RWPE2 (cell line): ENCODE data around the gene DUSP9.
A peak's percentile ranks its signal among the peaks of the same experiment; 100 is the strongest.

Experiments
- ATAC-seq: fragments of 200-7000 bp; cut with Tn5 transposase; 3 replicates; pipeline ENCODE4 v1.9.1; 2021; ENCODE audit warnings: low read depth
- DNase-seq: peaks from one replicate; pipeline ENCODE4 v3.0.0-alpha.2; 2020; ENCODE audit warnings: low spot score
- H3K27ac ChIP-seq: fragments of 450-650 bp; 2 replicates; pipeline ENCODE4 v1.5.1; 2017; ENCODE audit warnings: mild to moderate bottlenecking; ENCODE audit not compliant: poor library complexity, severe bottlenecking
- H3K27me3 ChIP-seq: fragments of 250-450 bp; sonication (Bioruptor Pico); 2 replicates; pipeline ENCODE4 v1.5.1; 2021; ENCODE audit warnings: mild to moderate bottlenecking, moderate library complexity; ENCODE audit not compliant: insufficient read depth, poor library complexity, severe bottlenecking
- H3K36me3 ChIP-seq: fragments of 250-450 bp; sonication (Bioruptor Pico); 2 replicates; pipeline ENCODE4 v1.5.1; 2020; ENCODE audit warnings: low read depth, mild to moderate bottlenecking, moderate library complexity
- H3K4me1 ChIP-seq: fragments of 250-450 bp; sonication (Bioruptor Pico); 2 replicates; pipeline ENCODE4 v1.5.1; 2021; ENCODE audit warnings: mild to moderate bottlenecking, moderate library complexity; ENCODE audit not compliant: insufficient read depth, poor library complexity, severe bottlenecking
- H3K4me3 ChIP-seq: fragments of 250-450 bp; sonication (Bioruptor Pico); 2 replicates; pipeline ENCODE4 v1.5.1; 2021; ENCODE audit warnings: mild to moderate bottlenecking, moderate library complexity; ENCODE audit not compliant: severe bottlenecking
- H3K9me3 ChIP-seq: fragments of 250-450 bp; sonication (Bioruptor Pico); 2 replicates; pipeline ENCODE4 v1.5.1; 2021; ENCODE audit warnings: mild to moderate bottlenecking, moderate library complexity; ENCODE audit not compliant: severe bottlenecking
- TF ChIP-seq, protein P1 (sequence below): fragments of 450-650 bp; IDR thresholded peaks from one replicate; pipeline ENCODE4 v1.5.1; 2017; ENCODE audit warnings: mild to moderate bottlenecking, moderate library complexity; ENCODE audit not compliant: poor library complexity, severe bottlenecking

The DUSP9 gene

DNA sequence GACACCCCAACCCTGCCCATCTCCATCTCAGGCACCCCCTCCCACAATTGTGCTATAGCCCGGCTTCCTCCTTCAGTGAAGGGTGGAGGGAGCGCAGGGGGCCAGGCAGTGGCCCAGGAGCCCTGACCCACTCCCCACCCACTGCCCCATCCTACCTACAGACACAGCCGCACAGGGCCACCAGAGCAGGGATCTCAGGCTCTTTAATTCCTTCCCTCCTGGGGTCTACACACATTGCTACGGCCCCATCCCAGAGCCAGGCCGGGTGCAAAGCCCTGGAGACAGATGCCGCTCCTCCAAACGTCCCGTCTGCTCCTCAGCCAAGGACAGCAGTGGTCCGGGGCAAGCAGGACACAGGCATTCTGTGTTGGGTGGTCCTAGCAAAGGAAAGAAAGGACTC lies 12.8 kb upstream of the DUSP9 start:
- Histone ChIP-seq H3K9me3 (no peaks in the 10 kb centered on the region), H3K36me3 (no peaks in the 10 kb centered on the region), H3K4me1 (no peaks in the 10 kb centered on the region), H3K27ac (no peak overlapping the region), H3K27me3 (no peaks in the 10 kb centered on the region), H3K4me3 (no peak overlapping the region)
- TF ChIP-seq, protein P1, sequence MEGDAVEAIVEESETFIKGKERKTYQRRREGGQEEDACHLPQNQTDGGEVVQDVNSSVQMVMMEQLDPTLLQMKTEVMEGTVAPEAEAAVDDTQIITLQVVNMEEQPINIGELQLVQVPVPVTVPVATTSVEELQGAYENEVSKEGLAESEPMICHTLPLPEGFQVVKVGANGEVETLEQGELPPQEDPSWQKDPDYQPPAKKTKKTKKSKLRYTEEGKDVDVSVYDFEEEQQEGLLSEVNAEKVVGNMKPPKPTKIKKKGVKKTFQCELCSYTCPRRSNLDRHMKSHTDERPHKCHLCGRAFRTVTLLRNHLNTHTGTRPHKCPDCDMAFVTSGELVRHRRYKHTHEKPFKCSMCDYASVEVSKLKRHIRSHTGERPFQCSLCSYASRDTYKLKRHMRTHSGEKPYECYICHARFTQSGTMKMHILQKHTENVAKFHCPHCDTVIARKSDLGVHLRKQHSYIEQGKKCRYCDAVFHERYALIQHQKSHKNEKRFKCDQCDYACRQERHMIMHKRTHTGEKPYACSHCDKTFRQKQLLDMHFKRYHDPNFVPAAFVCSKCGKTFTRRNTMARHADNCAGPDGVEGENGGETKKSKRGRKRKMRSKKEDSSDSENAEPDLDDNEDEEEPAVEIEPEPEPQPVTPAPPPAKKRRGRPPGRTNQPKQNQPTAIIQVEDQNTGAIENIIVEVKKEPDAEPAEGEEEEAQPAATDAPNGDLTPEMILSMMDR = no peak
- DNase-seq (no peak), ATAC-seq (no peak)

DNA sequence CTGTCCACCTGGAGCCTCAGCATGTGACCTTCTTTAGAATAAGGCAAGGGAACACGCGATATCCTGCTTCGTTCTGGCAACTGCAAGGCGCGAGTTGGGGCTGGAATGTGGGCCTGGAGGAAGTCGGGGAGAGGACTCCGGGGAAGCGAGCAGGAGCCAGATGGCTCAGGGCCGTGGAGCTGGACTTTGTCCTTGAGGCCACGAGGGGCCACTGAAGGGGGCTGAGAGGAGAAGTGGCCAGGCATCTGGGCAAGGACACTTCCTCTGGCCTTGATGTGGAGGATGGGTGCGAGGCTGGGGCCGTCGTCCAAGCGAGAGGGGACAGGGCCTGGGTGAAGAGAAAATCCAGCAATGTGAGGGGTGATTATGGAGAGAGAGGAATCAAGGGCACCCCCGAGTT lies 12.2 kb upstream of the DUSP9 start:
- TF ChIP-seq, protein P1 = no peak
- no peak for ATAC-seq
- no peaks in the 10 kb centered on the region for H3K36me3 ChIP-seq
- no peaks in the 10 kb centered on the region for H3K27me3 ChIP-seq
- H3K27ac ChIP-seq = no peak overlapping the region
- H3K4me3 ChIP-seq = no peak overlapping the region
- no peaks in the 10 kb centered on the region for H3K9me3 ChIP-seq
- DNase-seq = no peak
- no peaks in the 10 kb centered on the region for H3K4me1 ChIP-seq

DNA sequence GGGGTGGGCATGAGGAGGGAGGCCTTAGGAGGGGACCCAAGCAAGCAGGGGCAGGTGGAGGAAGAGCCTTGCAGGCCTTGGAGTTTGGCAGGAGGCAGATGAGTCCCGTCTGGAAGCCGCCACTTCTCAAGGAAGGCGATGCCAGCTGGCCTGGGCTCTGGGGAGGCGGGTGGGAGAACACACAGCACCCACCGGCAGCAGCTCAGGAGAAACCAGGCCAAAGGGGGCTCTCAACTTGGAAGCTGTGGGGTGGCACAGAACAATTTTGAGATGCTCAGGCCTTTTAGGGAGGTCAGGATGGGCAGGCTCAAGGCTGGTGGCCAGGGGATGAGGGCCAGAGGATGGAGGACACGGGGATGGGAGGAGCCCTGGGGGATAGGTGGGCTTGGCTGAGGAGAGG lies 11.6 kb upstream of the DUSP9 start:
- ATAC-seq (no peak), DNase-seq (no peak)
- Histone ChIP-seq H3K27ac (no peak overlapping the region), H3K4me1 (no peaks in the 10 kb centered on the region), H3K27me3 (no peaks in the 10 kb centered on the region), H3K4me3 (no peak overlapping the region), H3K9me3 (no peaks in the 10 kb centered on the region), H3K36me3 (no peaks in the 10 kb centered on the region)
- TF ChIP-seq, protein P1 = no peak

DNA sequence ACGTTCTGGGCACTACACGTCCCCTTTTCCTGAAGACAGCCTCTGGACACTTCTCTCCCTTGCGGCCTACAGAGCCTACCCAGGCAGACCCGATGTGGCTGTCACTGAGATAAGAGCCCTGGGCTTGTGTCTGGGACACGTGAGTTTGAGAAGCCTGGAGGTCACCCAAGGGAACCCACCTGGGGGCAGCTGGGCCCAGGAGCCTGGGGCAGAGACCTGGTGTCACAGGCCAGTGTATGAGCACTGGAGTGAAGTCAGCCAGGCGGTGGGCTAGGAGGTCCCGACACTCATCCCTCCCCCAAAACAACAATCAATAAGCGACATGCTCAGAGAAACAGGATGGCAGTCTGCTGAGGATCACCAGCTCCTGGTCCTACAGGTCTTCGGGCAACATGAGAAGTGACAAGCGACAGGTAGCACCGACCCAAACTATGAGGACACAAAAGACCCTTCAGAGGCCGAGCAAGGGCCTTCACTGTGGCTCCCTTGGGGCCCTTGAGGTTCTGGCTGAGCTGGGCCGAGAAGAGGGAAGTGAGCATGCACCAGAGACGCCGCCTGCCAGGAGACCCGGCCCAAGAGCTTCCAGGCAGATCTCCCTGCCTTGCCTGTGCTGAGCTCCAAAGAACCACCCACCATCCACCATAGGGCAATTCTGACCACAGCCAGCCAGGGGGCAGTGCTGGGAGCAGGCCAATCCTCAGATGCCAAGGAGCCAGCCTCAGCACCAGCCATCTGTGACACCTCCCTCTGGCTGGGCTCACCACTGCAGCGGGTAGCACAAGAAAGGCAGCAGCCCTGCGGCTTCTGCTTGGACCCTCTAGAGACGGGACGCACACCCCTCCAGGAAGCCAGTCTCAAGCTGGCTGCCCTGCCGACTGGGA lies 11.0 kb upstream of the DUSP9 start:
- no peak overlapping the region for H3K27ac ChIP-seq
- TF ChIP-seq, protein P1 = no peak
- no peaks in the 10 kb centered on the region for H3K36me3 ChIP-seq
- no peak overlapping the region for H3K4me3 ChIP-seq
- no peaks in the 10 kb centered on the region for H3K27me3 ChIP-seq
- H3K9me3 ChIP-seq = no peaks in the 10 kb centered on the region
- H3K4me1 ChIP-seq = no peaks in the 10 kb centered on the region
- ATAC-seq (peak; percentile 45; the same call in 1 of the 3 replicates), DNase-seq (no peak)

DNA sequence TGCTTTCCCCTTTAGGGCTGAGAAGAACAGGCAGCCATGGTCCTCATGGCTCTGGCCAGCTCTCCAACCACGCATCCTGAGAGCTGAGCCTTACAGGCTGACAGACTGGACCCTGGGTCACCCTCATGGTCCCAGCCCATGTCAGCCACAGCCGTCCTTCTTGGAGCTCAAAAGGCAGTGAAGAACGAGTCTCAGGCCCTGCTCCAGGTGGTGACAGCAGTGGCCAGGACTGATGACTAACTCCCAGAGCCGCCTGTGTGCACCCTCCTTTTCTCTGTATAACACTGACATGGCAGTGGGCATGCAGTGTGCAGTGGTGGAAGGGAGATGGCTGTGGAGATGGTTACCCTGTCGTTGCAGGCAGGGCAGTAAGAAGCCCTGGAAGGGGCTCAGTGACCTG lies 10.3 kb upstream of the DUSP9 start:
- no peak for ATAC-seq

More for the DNA sequence above, 10.3 kb upstream of the DUSP9 start:
- Histone ChIP-seq H3K4me3 (no peak overlapping the region), H3K36me3 (no peaks in the 10 kb centered on the region), H3K27me3 (peaks cover 2% of the 10 kb centered on the region), H3K9me3 (no peaks in the 10 kb centered on the region), H3K27ac (no peak overlapping the region), H3K4me1 (no peaks in the 10 kb centered on the region)
- no peak for DNase-seq
- TF ChIP-seq, protein P1 = no peak
